ENCODE measurements around the gene CD79A. TPM values are rescaled to one million over a fixed set of nuclear protein-coding genes. Genes with fewer than 3 reads are reported as not detected.

Gene CD79A
- total RNA-seq, 4 donors from 2014 or later = 0.29 to 0.62 TPM; not detected in 2

DNA sequence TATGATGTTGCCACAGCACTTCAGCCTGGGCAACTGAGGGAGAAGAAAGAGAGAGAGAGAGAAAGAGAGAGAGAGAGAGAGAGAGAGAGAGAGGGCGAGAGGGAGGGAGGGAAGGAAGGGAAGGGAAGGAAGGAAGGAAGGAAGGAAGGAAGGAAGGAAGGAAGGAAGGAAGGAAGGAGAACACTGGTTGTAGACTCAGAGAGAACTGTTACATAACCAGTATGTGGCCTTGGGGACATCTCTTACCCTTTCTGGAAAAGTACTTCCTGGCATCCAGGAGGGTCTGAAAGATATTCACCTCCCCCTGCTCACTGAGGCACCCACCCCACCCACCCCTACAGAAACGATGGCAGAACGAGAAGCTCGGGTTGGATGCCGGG is 3.2 kb downstream of the CD79A start:
- Histone ChIP-seq H3K4me3 (no peak overlapping the region), H3K4me1 (peaks cover 0 to 7% of the 10 kb centered on the region in 2 donors), H3K27me3 (no peaks in the 10 kb centered on the region), H3K9me3 (no peaks in the 10 kb centered on the region), H3K27ac (no peak overlapping the region), H3K36me3 (no peaks in the 10 kb centered on the region)
- intact Hi-C loops (cut with DNase I; ENCODE audit: low total_unique reads) = no loop called here
- no peak for TF ChIP-seq POLR2A (IDR thresholded peaks at IDR 0.05)
- TF ChIP-seq, protein P1, sequence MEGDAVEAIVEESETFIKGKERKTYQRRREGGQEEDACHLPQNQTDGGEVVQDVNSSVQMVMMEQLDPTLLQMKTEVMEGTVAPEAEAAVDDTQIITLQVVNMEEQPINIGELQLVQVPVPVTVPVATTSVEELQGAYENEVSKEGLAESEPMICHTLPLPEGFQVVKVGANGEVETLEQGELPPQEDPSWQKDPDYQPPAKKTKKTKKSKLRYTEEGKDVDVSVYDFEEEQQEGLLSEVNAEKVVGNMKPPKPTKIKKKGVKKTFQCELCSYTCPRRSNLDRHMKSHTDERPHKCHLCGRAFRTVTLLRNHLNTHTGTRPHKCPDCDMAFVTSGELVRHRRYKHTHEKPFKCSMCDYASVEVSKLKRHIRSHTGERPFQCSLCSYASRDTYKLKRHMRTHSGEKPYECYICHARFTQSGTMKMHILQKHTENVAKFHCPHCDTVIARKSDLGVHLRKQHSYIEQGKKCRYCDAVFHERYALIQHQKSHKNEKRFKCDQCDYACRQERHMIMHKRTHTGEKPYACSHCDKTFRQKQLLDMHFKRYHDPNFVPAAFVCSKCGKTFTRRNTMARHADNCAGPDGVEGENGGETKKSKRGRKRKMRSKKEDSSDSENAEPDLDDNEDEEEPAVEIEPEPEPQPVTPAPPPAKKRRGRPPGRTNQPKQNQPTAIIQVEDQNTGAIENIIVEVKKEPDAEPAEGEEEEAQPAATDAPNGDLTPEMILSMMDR (IDR thresholded peaks at IDR 0.05) = no peak
- DNase-seq = no peak

DNA sequence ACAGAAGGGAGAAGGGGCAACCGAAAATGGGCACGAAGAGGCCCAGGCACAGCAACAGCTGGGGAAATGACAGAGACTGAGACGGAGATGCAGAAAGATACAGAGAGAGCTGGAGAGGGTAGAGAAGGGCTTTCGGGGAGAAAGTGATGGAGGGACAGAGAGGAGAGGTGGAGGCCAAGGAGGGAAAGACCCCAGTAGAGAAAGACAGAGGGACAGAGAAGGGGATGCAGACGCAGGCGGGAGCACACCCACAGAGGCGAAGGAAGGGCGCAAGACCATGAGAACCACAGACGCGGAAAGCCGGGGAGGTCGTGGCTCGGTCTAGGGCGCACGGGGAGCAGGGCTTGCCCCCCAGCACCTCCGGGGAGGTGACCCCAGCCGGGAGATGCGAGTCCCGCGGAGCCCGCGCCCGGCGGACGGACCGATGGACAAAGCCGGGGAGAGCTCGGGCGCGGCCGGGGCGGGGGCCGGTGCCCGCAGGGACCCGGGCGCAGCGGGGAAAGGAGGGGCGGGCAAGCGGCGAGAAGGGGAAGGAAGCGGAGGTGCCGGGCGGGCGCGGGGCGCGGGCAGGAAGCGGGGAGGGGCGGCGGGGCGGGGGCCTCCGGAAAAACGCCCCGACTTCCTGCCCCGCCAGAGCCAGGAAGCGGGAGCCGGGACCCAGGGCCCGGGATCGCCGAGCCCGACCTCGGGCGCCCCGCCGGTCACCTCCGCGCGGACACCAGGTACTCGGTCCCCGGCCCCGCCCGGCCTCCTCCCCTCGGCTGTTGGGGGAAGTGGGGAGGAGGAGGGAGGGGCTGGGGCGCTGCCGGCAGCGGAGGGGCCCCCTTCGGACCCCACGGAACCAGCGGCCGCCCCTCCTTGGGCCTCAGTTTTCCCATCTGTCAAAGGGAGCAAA is 5.7 kb downstream of the CD79A start, which contains the start of gene ARHGEF1:
TSS of gene ARHGEF1 (plus strand) at position 617 of the 895 bp plus-strand sequence. CDS start 4,899 bp downstream, outside the sequence.
- TF ChIP-seq, protein P1 (IDR thresholded peaks at IDR 0.05) = peak in 1 of 4 experiments; percentile 3
- TF ChIP-seq POLR2A (IDR thresholded peaks at IDR 0.05) = peak in 1 of 2 donors; percentile 35
- Histone ChIP-seq H3K27me3 (no peaks in the 10 kb centered on the region), H3K4me1 (peaks cover 0 to 7% of the 10 kb centered on the region in 2 donors), H3K9me3 (no peaks in the 10 kb centered on the region), H3K27ac (peak within 1 kb of the TSS; percentile 77 to 81), H3K4me3 (peak within 1 kb of the TSS; percentile 67 to 86), H3K36me3 (no peaks in the 10 kb centered on the region)
- DNase-seq = peak; percentile 35 to 51
- intact Hi-C loops (cut with DNase I; ENCODE audit: low total_unique reads) = no loop called here

GRCh38 chr19:41883463-41883820 is 6.4 kb downstream of the CD79A start:
- Histone ChIP-seq H3K27me3 (no peaks in the 10 kb centered on the region), H3K4me3 (peak overlapping the region; percentile 67 to 86), H3K9me3 (no peaks in the 10 kb centered on the region), H3K4me1 (peaks cover 0 to 7% of the 10 kb centered on the region in 2 donors), H3K27ac (peak overlapping the region; percentile 77 to 81), H3K36me3 (no peaks in the 10 kb centered on the region)
- DNase-seq = no peak
- intact Hi-C loops (cut with DNase I; ENCODE audit: low total_unique reads) = no loop called here
- TF ChIP-seq POLR2A (IDR thresholded peaks at IDR 0.05) = no peak
- TF ChIP-seq, protein P1 (IDR thresholded peaks at IDR 0.05) = no peak

DNA sequence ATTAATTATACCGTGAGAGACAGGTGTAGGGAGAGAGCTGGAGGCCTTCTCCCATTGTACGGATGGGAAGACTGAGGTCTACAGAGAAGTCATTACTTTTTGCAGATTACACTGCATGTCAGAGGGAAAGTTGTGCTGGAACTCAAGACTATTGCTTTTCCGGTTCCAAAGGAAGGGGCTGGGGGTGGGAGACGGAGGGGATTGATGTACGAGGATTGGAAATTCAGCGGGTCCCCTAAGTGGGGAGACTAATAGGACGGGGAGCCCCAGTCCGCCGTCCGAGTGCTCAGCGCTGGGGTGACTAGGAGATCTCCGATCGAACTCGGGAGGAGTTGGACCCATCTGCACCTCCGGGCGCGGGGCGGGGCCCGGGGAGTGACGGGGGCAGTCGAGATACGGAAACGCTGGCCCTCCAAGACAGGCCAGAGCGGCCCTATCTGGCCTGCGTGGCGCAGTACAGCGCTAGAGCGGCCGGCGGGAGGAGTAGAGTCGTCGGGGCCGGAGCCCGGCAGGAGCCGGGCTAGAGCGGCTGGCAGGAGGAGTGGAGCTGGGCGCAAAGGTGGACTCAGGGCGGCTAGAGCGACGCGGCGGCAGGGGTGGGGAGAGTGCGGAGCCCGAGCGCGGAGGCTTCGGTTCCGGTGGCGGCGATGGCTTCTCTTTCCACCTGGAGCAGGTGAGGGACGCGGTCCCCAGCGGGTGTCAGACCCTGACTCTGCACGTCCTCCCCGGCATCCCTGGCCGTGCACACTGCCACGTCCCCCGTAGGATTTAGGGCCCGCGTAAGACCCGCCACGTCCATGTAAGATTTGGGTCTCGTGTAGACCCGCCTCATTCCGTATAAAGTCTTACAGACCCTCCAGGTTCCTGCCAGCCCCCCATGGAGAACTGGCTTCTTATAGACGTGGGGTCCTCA is 7.0 kb downstream of the CD79A start:
- Histone ChIP-seq H3K4me3 (peak overlapping the region; percentile 67 to 86), H3K9me3 (no peaks in the 10 kb centered on the region), H3K27me3 (no peaks in the 10 kb centered on the region), H3K27ac (peak overlapping the region; percentile 77 to 81), H3K36me3 (no peaks in the 10 kb centered on the region), H3K4me1 (peaks cover 0 to 7% of the 10 kb centered on the region in 2 donors)
- intact Hi-C loops (cut with DNase I; ENCODE audit: low total_unique reads) = no loop called here
- peak; percentile 89 to 96 for DNase-seq
- TF ChIP-seq, protein P1 (IDR thresholded peaks at IDR 0.05) = peak; percentile 15 to 45 (median 40)
- peak; percentile 43 to 53 for TF ChIP-seq POLR2A (IDR thresholded peaks at IDR 0.05)
